K562 (cell line): ENCODE data around the gene METTL3. TPM values are rescaled to one million over a fixed set of nuclear protein-coding genes. Genes with fewer than 3 reads are reported as not detected.
A peak's percentile ranks its signal among the peaks of the same experiment; 100 is the strongest.

ENCODE experiments used
- ARNT ChIP-seq, 2 experiments: fragments of 450-650 bp; IDR thresholded peaks; 2 replicates each; pipeline ENCODE4 v1.6.1; 2016; ENCODE audit warnings: mild to moderate bottlenecking in 1 of 2
- BMI1 ChIP-seq: fragments of 150-350 bp; IDR thresholded peaks from 2 replicates; pipeline ENCODE4 v1.6.1; 2014; ENCODE audit warnings: low read length
- BRF1 ChIP-seq: IDR thresholded peaks from 3 replicates; pipeline ENCODE4 v1.6.1; 2011; ENCODE audit warnings: borderline replicate concordance, mild to moderate bottlenecking; ENCODE audit not compliant: insufficient read length; ENCODE audit errors: extremely low read depth
- CEBPG ChIP-seq, 3 experiments: fragments of 200-800 bp in 1 of 3; sonication (Bioruptor generic) in 1 of 3; sonication (generic) in 1 of 3; formaldehyde crosslinking in 1 of 3; IDR thresholded peaks in 2 of 3; conservative IDR thresholded peaks in 1 of 3; 2 replicates each; pipeline versions ENCODE4 v1.6.1 to v1.8.0; 2016 to 2022; ENCODE audit warnings: missing compliant biosample characterization in 2 of 3, missing genetic modification characterization in 2 of 3, mild to moderate bottlenecking in 1 of 3, missing genetic modification reagents in 1 of 3
- ELF4 ChIP-seq: fragments of 450-650 bp; formaldehyde crosslinking; IDR thresholded peaks from 2 replicates; pipeline ENCODE4 v1.4.0; 2022; ENCODE audit warnings: missing genetic modification characterization
- GATA2 ChIP-seq: sonication (generic); formaldehyde crosslinking; IDR thresholded peaks from 2 replicates; pipeline ENCODE4 v1.4.0; 2020; ENCODE audit warnings: mild to moderate bottlenecking, missing genetic modification reagents
- HDAC2 ChIP-seq: fragments of 450-650 bp; IDR thresholded peaks from 2 replicates; pipeline ENCODE4 v1.6.1; 2016; ENCODE audit warnings: mild to moderate bottlenecking
- JUN ChIP-seq, 2 experiments: sonication (generic) in 1 of 2; formaldehyde crosslinking in 1 of 2; IDR thresholded peaks; 2 replicates each; pipeline versions ENCODE4 v1.6.1 to v1.8.0; 2012 to 2022; ENCODE audit warnings: borderline replicate concordance in 2 of 2, mild to moderate bottlenecking in 2 of 2, improper control_type of control experiment in 1 of 2, low read depth in 1 of 2, low read length in 1 of 2, missing genetic modification reagents in 1 of 2
- LEF1 ChIP-seq: fragments of 450-650 bp; IDR thresholded peaks from 2 replicates; pipeline ENCODE4 v1.6.1; 2016; ENCODE audit warnings: mild to moderate bottlenecking
- OTX1 ChIP-seq: fragments of 450-650 bp; formaldehyde crosslinking; IDR thresholded peaks from 2 replicates; pipeline ENCODE4 v1.4.0; 2022; ENCODE audit warnings: mild to moderate bottlenecking
- PTTG1 ChIP-seq: fragments of 450-650 bp; IDR thresholded peaks from 2 replicates; pipeline ENCODE4 v1.6.1; 2016; ENCODE audit warnings: low read depth, mild to moderate bottlenecking, missing genetic modification characterization, missing compliant biosample characterization
- TCFL5 ChIP-seq: fragments of 250-450 bp; sonication (Bioruptor Pico); conservative IDR thresholded peaks from 2 replicates; pipeline ENCODE4 v1.6.1; 2021; ENCODE audit warnings: mild to moderate bottlenecking, moderate library complexity, matching md5 sums
- ZEB2 ChIP-seq: fragments of 450-650 bp; IDR thresholded peaks from 2 replicates; pipeline ENCODE4 v1.6.1; 2016
- ZFP30 ChIP-seq: fragments of 250-450 bp; sonication (Bioruptor Pico); IDR thresholded peaks from 2 replicates; pipeline ENCODE4 v1.8.0; 2022; ENCODE audit warnings: moderate library complexity, mild to moderate bottlenecking, inconsistent platforms, borderline replicate concordance
- ZNF124 ChIP-seq: sonication (generic); formaldehyde crosslinking; IDR thresholded peaks from 2 replicates; pipeline ENCODE4 v1.8.1; 2022; ENCODE audit warnings: missing genetic modification reagents
- ZNF41 ChIP-seq: fragments of 250-450 bp; sonication (Bioruptor Pico); conservative IDR thresholded peaks from 2 replicates; pipeline ENCODE4 v1.4.0; 2020; ENCODE audit warnings: mild to moderate bottlenecking
- polyA plus RNA-seq, 8 experiments: library from polyadenylated mRNA; depleted of rRNA in 4 of 8; stranded (reverse) in 5 of 8; unstranded in 3 of 8; fragments of >200 nt; fragmentation: Nextera tagmentation in 2 of 8; fragmentation: Illumina TruSeq in 1 of 8; extraction: Ambion mirVana in 2 of 8; extraction: Trizol in 1 of 8; gene quantifications; 2 replicates each; pipeline versions ENCODE4 v1.2.1 to v1.2.3, GENCODE V29; 2011 to 2014; ENCODE audit warnings: inconsistent platforms in 1 of 8, missing spikeins in 1 of 8
- total RNA-seq, 7 experiments: library from RNA; depleted of rRNA in 6 of 7; stranded (reverse); fragments of >200 nt in 6 of 7; fragmentation: Illumina TruSeq in 2 of 7; extraction: Trizol in 2 of 7; gene quantifications; 2 replicates each; pipeline versions ENCODE4 v1.2.1 to v1.2.3, GENCODE V29; 2011 to 2021; ENCODE audit warnings: low replicate concordance in 1 of 7
- TF ChIP-seq, protein P1 (sequence below), 2 experiments: fragments of 450-650 bp; IDR thresholded peaks; 2 replicates each; pipeline ENCODE4 v1.6.1; 2016
- TF ChIP-seq, protein P2 (sequence below): fragments of 450-650 bp; formaldehyde crosslinking; IDR thresholded peaks from 2 replicates; pipeline ENCODE4 v1.4.0; 2022; ENCODE audit warnings: missing genetic modification characterization
- TF ChIP-seq, protein P3 (sequence below), 2 experiments: IDR thresholded peaks in 1 of 2; conservative IDR thresholded peaks in 1 of 2; 2 replicates each; pipeline ENCODE4 v1.6.1; 2016; ENCODE audit warnings: low read depth in 2 of 2, mild to moderate bottlenecking in 1 of 2, missing compliant biosample characterization in 1 of 2, missing genetic modification characterization in 1 of 2, moderate library complexity in 1 of 2
- TF ChIP-seq, protein P4 (sequence below): fragments of 250-450 bp; sonication (Bioruptor Pico); IDR thresholded peaks from 2 replicates; pipeline ENCODE4 v1.8.0; 2022; ENCODE audit warnings: moderate library complexity, mild to moderate bottlenecking, inconsistent platforms

METTL3 gene
- total and polyA plus RNA-seq, 9 of the 15 experiments (the other 6 are each of a cell fraction or from before 2014, with no cell fraction given): 42.1 to 151 (median 65.7) TPM

DNA sequence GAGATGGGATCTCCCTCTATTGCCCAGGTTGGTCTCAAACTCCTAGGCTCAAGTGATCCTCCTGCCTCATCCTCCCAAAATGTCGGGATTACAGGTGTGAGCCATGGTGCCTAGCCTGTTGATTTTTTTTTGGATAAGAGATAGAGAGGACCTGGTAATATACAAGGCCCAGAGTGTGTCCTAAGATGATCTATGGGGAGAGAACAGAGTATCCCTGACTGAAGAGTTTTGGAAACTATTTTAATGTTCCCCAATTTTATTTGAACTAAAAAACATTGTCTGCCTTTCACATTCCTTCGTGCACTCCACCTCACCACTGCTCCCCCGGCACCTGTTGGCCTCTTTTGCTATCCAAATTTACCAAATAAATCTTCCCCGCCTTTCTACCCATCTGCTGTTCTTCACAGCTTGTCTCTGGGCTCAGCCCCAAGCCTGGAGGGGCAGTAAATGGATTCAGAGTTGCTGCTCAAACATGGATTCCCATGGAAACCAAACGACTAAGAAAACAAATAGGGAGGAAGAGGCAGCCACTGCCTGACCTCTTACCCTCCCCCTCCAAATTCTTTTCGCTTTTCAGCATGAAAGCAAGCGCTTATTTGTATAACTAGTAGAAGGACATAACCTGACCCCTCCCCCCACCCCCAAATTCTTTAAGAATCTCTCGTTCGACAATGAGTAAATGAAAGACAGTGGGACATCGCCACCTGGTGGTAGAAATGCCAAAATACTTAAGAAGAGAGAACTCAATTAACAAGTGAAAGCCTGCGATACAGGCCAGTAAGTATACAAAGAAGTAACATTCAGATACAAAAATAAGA is 46.2 kb upstream of the METTL3 start (continued):
- TF ChIP-seq, protein P1, sequence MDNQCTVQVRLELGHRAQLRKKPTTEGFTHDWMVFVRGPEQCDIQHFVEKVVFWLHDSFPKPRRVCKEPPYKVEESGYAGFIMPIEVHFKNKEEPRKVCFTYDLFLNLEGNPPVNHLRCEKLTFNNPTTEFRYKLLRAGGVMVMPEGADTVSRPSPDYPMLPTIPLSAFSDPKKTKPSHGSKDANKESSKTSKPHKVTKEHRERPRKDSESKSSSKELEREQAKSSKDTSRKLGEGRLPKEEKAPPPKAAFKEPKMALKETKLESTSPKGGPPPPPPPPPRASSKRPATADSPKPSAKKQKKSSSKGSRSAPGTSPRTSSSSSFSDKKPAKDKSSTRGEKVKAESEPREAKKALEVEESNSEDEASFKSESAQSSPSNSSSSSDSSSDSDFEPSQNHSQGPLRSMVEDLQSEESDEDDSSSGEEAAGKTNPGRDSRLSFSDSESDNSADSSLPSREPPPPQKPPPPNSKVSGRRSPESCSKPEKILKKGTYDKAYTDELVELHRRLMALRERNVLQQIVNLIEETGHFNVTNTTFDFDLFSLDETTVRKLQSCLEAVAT (IDR thresholded peaks at IDR 0.05): peak in 1 of 2 experiments; percentile 98; a peak in 2 of 4 replicates
- TF ChIP-seq BRF1 (no peak), TCFL5 (CRISPR knock-in tag) (no peak), BMI1 (no peak), PTTG1 (tag) (no peak), OTX1 (CRISPR knock-in tag) (no peak), LEF1 (no peak), HDAC2 (no peak), CEBPG (CRISPR knock-in tag; IDR thresholded peaks at IDR 0.05) (no peak), CEBPG (tag; conservative IDR thresholded peaks at IDR 0.05 in 1 of 2, IDR thresholded peaks at IDR 0.05 in 1 of 2) (no peak), ZEB2 (no peak), ELF4 (CRISPR knock-in tag) (no peak), ZNF124 (CRISPR knock-in tag) (no peak), ZNF41 (CRISPR knock-in tag) (no peak), GATA2 (CRISPR knock-in tag) (no peak), JUN (IDR thresholded peaks at IDR 0.05; ENCODE audit: borderline replicate concordance, low read depth, low read length) (no peak), JUN (CRISPR knock-in tag; IDR thresholded peaks at IDR 0.05; ENCODE audit: borderline replicate concordance) (no peak), ZFP30 (CRISPR knock-in tag) (no peak), ARNT (IDR thresholded peaks at IDR 0.05) (no peak)
- TF ChIP-seq, protein P2, sequence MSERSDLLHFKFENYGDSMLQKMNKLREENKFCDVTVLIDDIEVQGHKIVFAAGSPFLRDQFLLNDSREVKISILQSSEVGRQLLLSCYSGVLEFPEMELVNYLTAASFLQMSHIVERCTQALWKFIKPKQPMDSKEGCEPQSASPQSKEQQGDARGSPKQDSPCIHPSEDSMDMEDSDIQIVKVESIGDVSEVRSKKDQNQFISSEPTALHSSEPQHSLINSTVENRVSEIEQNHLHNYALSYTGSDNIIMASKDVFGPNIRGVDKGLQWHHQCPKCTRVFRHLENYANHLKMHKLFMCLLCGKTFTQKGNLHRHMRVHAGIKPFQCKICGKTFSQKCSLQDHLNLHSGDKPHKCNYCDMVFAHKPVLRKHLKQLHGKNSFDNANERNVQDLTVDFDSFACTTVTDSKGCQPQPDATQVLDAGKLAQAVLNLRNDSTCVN (CRISPR knock-in tag): no peak
- TF ChIP-seq, protein P3, sequence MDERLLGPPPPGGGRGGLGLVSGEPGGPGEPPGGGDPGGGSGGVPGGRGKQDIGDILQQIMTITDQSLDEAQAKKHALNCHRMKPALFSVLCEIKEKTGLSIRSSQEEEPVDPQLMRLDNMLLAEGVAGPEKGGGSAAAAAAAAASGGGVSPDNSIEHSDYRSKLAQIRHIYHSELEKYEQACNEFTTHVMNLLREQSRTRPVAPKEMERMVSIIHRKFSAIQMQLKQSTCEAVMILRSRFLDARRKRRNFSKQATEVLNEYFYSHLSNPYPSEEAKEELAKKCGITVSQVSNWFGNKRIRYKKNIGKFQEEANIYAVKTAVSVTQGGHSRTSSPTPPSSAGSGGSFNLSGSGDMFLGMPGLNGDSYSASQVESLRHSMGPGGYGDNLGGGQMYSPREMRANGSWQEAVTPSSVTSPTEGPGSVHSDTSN (CRISPR knock-in tag; IDR thresholded peaks at IDR 0.05; ENCODE audit: low read depth): no peak
- TF ChIP-seq, protein P3 (tag; conservative IDR thresholded peaks at IDR 0.05; ENCODE audit: low read depth): no peak
- TF ChIP-seq, protein P4, sequence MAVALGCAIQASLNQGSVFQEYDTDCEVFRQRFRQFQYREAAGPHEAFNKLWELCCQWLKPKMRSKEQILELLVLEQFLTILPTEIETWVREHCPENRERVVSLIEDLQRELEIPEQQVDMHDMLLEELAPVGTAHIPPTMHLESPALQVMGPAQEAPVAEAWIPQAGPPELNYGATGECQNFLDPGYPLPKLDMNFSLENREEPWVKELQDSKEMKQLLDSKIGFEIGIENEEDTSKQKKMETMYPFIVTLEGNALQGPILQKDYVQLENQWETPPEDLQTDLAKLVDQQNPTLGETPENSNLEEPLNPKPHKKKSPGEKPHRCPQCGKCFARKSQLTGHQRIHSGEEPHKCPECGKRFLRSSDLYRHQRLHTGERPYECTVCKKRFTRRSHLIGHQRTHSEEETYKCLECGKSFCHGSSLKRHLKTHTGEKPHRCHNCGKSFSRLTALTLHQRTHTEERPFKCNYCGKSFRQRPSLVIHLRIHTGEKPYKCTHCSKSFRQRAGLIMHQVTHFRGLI: no peak
